WI38 (cell line): ENCODE measurements around the gene ETV3L.

Source experiments
- H3K4me3 ChIP-seq: 2 replicates; pipeline ENCODE4 v1.5.1; 2011; ENCODE audit warnings: low read depth, mild to moderate bottlenecking, control low read depth, low read length
- CTCF ChIP-seq: IDR thresholded peaks from 2 replicates; pipeline ENCODE4 v1.5.1; 2012; ENCODE audit warnings: low read depth, mild to moderate bottlenecking, control low read depth, low read length

The ETV3L gene

GRCh38 chr1:157090196-157090647 lies 9.4 kb downstream of the ETV3L start:
- no peak overlapping the region for H3K4me3 ChIP-seq
- TF ChIP-seq CTCF, result peak; percentile 89

DNA sequence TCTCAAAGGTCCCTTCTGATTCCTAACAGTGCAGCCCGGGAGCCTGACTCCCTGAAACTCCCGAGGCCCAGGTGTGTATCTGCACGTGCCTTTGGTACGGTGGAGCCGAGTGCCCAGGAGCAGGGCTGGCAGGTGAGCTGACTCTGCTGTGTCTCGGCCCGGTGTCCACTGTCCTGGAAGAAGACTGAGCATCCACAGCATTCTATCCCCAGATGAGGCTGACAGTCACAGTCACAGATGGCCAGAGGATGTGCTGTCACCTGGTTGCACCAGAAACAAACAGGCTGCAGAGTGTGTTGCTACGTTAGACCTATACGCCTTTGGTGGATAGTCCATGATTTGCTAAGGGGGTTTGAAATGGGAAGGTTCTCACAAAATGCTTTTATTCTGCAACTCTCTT lies 9.8 kb downstream of the ETV3L start:
- H3K4me3 ChIP-seq, result no peak overlapping the region
- no peak for TF ChIP-seq CTCF

- TF ChIP-seq CTCF, result no peak
- no peak overlapping the region for H3K4me3 ChIP-seq
These were observed 11.0 kb downstream of the ETV3L start for GRCh38 chr1:157088607-157089006.

GRCh38 chr1:157087030-157087429 lies 12.6 kb downstream of the ETV3L start:
- no peak for TF ChIP-seq CTCF
- H3K4me3 ChIP-seq, result no peak overlapping the region

GRCh38 chr1:157086299-157086698 lies 13.3 kb downstream of the ETV3L start:
- no peak overlapping the region for H3K4me3 ChIP-seq
- TF ChIP-seq CTCF, result no peak

GRCh38 chr1:157085421-157085820 lies 14.2 kb downstream of the ETV3L start:
- TF ChIP-seq CTCF, result no peak

DNA sequence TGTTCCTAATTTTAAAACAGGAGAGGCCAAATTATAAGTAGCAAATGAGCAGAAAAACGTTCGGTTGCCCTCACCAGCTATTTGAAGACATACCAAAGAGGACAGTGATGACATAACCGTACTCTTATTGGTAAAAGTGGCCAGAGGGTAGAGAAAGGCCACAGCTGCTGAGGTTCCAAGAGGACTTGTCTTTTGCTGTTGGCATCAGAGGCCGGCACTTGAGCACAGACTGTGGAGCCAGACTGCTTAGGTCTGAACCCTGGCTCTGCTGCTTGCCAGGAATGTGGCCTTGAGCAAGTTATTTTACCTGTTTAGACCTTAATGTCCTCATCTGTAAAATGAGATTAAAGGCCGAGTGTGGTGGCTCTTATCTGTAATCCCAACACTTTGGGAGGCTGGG lies 14.9 kb downstream of the ETV3L start:
- H3K4me3 ChIP-seq, result no peak overlapping the region
- TF ChIP-seq CTCF, result no peak

More at GRCh38 chr1:157085421-157085820, 14.2 kb downstream of the ETV3L start:
- no peak overlapping the region for H3K4me3 ChIP-seq
